H1 (cell line): ENCODE results near the gene MYH3. TPM values are rescaled to one million over a fixed set of nuclear protein-coding genes. Genes with fewer than 3 reads are reported as not detected.

Source experiments
- EGR1 ChIP-seq: IDR thresholded peaks from 2 replicates; pipeline ENCODE4 v1.6.1; 2011; ENCODE audit warnings: low read depth, low read length, borderline replicate concordance
- KDM4A ChIP-seq: IDR thresholded peaks from one replicate; pipeline ENCODE4 v1.7.1; 2012; ENCODE audit warnings: low read depth, mild to moderate bottlenecking, moderate library complexity, low read length, inconsistent platforms; ENCODE audit not compliant: severe bottlenecking
- POU5F1 ChIP-seq: IDR thresholded peaks from 2 replicates; pipeline ENCODE4 v1.6.1; 2011; ENCODE audit warnings: low read depth, mild to moderate bottlenecking, low read length, moderate library complexity
- RAD21 ChIP-seq, 2 experiments: IDR thresholded peaks in 1 of 2; conservative IDR thresholded peaks in 1 of 2; 2 replicates each; pipeline ENCODE4 v1.6.1; 2011; ENCODE audit warnings: low read depth in 2 of 2, low read length in 2 of 2, improper control_type of control experiment in 1 of 2, inconsistent platforms in 1 of 2, mild to moderate bottlenecking in 1 of 2, moderate library complexity in 1 of 2
- SUZ12 ChIP-seq: fragments of 200-600 bp; sonication (generic); IDR thresholded peaks from 2 replicates; pipeline ENCODE4 v1.6.1; 2012; ENCODE audit warnings: mild to moderate bottlenecking, inconsistent platforms, low read length, moderate library complexity, mixed read lengths
- TEAD4 ChIP-seq: IDR thresholded peaks from 2 replicates; pipeline ENCODE4 v1.6.1; 2012; ENCODE audit warnings: low read depth, low read length, inconsistent platforms, mixed read lengths
- polyA plus RNA-seq, 7 experiments: library from polyadenylated mRNA; depleted of rRNA in 3 of 7; stranded (reverse) in 5 of 7; unstranded in 2 of 7; fragments of >200 nt in 5 of 7; fragments of 200-250 nt in 2 of 7; gene quantifications; 1 replicate in 5 of 7; 2 replicates in 1 of 7; 4 replicates in 1 of 7; pipeline versions ENCODE4 v1.2.1 to v1.2.3, GENCODE V29; 2011 to 2013; ENCODE audit warnings: missing spikeins in 2 of 7, mixed read lengths in 2 of 7
- total RNA-seq: library from RNA; stranded (reverse); fragmentation: NEBNext Ultra II Directional; extraction: Animal tissue kit (Norgen Biotek cat#: 25700); gene quantifications from 2 replicates; pipeline ENCODE4 v1.2.1, GENCODE V29; 2021

The MYH3 gene
- total and polyA plus RNA-seq, 2 of the 8 experiments (the other 6 are each of a cell fraction or from before 2014, with no cell fraction given): 0.65 to 1.8 TPM

DNA sequence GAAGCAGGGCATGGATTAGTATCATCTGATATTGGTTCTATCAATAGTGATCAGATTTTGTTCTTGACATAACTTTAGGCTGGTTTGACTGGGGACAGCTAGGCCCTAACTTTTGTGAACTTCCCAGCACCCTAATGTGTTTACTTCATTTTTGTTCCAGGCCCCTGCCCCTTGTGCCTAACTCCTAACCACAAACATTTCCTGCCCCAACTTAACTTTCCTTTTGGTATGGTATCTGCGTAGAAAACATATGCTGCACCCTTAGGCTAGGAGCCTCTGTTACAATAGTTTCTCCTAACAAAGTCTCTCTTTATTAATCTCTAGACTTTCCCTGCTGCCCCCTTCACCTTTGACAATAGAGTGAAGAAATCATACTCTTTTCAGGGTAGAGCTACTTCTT lies 42.7 kb upstream of the MYH3 start (continued):
- TF ChIP-seq RAD21 (IDR thresholded peaks at IDR 0.05 in 1 of 2, conservative IDR thresholded peaks at IDR 0.05 in 1 of 2; ENCODE audit: low read depth in 2 of 2, low read length in 2 of 2) (no peak), POU5F1 (no peak), KDM4A (no peak), TEAD4 (no peak), EGR1 (no peak), SUZ12 (no peak)
